ENCODE results near the gene NEK11.
"Not testable (repeated sequence)": the region's sequence is repeated elsewhere in the genome, so short reads cannot be mapped to it uniquely, and the experiment has no call there.

The NEK11 gene

DNA sequence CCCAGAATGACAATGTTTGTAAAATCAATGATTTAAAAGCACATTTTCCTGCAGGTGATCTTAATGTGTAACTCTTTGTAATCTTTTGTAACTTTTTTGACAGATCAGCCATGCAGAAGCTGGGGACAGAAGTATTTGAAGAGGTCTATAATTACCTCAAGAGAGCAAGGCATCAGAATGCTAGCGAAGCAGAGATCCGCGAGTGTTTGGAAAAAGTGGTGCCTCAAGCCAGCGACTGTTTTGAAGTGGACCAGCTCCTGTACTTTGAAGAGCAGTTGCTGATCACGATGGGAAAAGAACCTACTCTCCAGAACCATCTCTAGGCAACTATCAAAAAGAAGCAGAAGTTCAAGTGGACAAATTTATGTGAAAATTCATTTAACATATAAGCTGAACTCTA is 322.8 kb downstream of the NEK11 start:
- no peak overlapping the region for H3K27ac ChIP-seq (ENCODE audit: low read length)
- no peaks in the 10 kb centered on the region for H3K27me3 ChIP-seq (ENCODE audit: insufficient read depth, low read length)
- no peaks in the 10 kb centered on the region; the same call in 1 of the 2 replicates for H3K9me3 ChIP-seq (ENCODE audit: insufficient read depth, low read depth, low read length)
- peaks cover 7% of the 10 kb centered on the region for H3K4me1 ChIP-seq (ENCODE audit: insufficient read depth, low read length)
- H3K9ac ChIP-seq (ENCODE audit: low read depth, low read length), result no peak overlapping the region
- H3K36me3 ChIP-seq (ENCODE audit: insufficient read depth, low read depth, low read length), result no peaks in the 10 kb centered on the region
- no peak overlapping the region for H3K4me3 ChIP-seq (ENCODE audit: low read length)

DNA sequence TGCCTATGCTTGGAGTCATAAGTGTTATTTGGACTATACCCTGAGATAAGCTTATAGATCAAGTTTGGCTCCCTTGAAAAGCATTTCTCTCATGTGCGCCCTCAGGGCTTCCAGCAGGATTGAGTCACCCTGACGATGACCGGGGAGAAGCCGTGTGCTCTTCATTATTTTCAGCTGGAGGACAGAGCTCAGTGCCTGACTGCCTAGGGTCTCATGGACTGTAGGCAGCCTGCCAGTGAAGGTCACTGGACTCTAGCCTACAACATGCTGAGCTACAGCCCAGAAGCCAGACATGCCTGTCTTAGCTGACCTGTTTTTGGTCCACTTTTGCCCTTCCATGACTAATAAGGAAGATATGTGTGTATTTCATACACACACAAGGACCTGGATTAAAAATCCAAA is 323.3 kb downstream of the NEK11 start:
- Histone ChIP-seq H3K4me3 (ENCODE audit: low read length) (no peak overlapping the region), H3K27me3 (ENCODE audit: insufficient read depth, low read length) (no peaks in the 10 kb centered on the region), H3K27ac (ENCODE audit: low read length) (no peak overlapping the region), H3K9ac (ENCODE audit: low read depth, low read length) (no peak overlapping the region), H3K36me3 (ENCODE audit: insufficient read depth, low read depth, low read length) (no peaks in the 10 kb centered on the region), H3K4me1 (ENCODE audit: insufficient read depth, low read length) (peaks cover 7% of the 10 kb centered on the region), H3K9me3 (ENCODE audit: insufficient read depth, low read depth, low read length) (no peaks in the 10 kb centered on the region)

GRCh38 chr3:131350506-131350905 is 323.8 kb downstream of the NEK11 start:
- peaks cover 7% of the 10 kb centered on the region for H3K4me1 ChIP-seq (ENCODE audit: insufficient read depth, low read length)
- no peaks in the 10 kb centered on the region for H3K9me3 ChIP-seq (ENCODE audit: insufficient read depth, low read depth, low read length)
- no peak overlapping the region for H3K4me3 ChIP-seq (ENCODE audit: low read length)
- H3K36me3 ChIP-seq (ENCODE audit: insufficient read depth, low read depth, low read length), result no peaks in the 10 kb centered on the region
- H3K9ac ChIP-seq (ENCODE audit: low read depth, low read length), result no peak overlapping the region
- H3K27ac ChIP-seq (ENCODE audit: low read length), result no peak overlapping the region
- H3K27me3 ChIP-seq (ENCODE audit: insufficient read depth, low read length), result no peaks in the 10 kb centered on the region

GRCh38 chr3:131353016-131353877 is 326.6 kb downstream of the NEK11 start:
- H3K36me3 ChIP-seq (ENCODE audit: insufficient read depth, low read depth, low read length), result no peaks in the 10 kb centered on the region
- no peak overlapping the region for H3K9ac ChIP-seq (ENCODE audit: low read depth, low read length)
- peaks cover 7% of the 10 kb centered on the region for H3K4me1 ChIP-seq (ENCODE audit: insufficient read depth, low read length)
- H3K9me3 ChIP-seq (ENCODE audit: insufficient read depth, low read depth, low read length), result no peaks in the 10 kb centered on the region
- H3K4me3 ChIP-seq (ENCODE audit: low read length), result no peak overlapping the region
- H3K27me3 ChIP-seq (ENCODE audit: insufficient read depth, low read length), result no peaks in the 10 kb centered on the region
- no peak overlapping the region for H3K27ac ChIP-seq (ENCODE audit: low read length)

- no peak overlapping the region for H3K9ac ChIP-seq (ENCODE audit: low read depth, low read length)
- H3K27ac ChIP-seq (ENCODE audit: low read length), result no peak overlapping the region
- H3K27me3 ChIP-seq (ENCODE audit: insufficient read depth, low read length), result no peaks in the 10 kb centered on the region
- H3K4me1 ChIP-seq (ENCODE audit: insufficient read depth, low read length), result peaks cover 7% of the 10 kb centered on the region
- no peaks in the 10 kb centered on the region for H3K9me3 ChIP-seq (ENCODE audit: insufficient read depth, low read depth, low read length)
- H3K36me3 ChIP-seq (ENCODE audit: insufficient read depth, low read depth, low read length), result no peaks in the 10 kb centered on the region
- H3K4me3 ChIP-seq (ENCODE audit: low read length), result no peak overlapping the region
These were observed 327.3 kb downstream of the NEK11 start for GRCh38 chr3:131353986-131354385.

DNA sequence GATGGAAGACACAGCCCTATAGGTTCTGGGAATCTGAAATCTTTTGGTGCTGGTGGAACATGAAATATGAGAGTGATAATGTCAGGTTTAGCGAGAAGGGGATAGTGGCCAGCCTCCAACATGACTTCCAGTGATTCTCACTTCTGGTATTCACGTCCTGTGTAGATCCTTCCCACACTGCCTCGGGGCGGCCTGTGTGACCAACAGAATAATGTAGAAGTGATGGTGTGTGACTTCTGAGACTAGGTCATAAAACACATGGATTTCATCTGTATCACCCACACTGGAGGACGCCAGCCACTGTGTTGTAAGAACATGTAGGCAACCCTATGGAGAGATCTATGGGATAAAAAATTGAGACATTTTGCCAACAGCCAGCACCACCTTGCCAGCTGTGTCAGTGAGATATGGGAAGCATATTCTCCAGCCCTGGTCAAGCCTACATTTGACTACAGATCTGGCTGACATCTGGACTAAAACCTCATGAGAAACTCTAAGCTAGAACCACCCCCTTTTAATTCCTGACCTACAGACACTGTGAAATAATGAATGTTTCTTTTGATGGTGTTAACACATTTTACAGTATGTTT is 329.4 kb downstream of the NEK11 start:
- H3K36me3 ChIP-seq (ENCODE audit: insufficient read depth, low read depth, low read length), result no peaks in the 10 kb centered on the region
- no peak overlapping the region for H3K9ac ChIP-seq (ENCODE audit: low read depth, low read length)
- no peaks in the 10 kb centered on the region for H3K9me3 ChIP-seq (ENCODE audit: insufficient read depth, low read depth, low read length)
- no peak overlapping the region for H3K27ac ChIP-seq (ENCODE audit: low read length)
- no peaks in the 10 kb centered on the region for H3K27me3 ChIP-seq (ENCODE audit: insufficient read depth, low read length)
- H3K4me3 ChIP-seq (ENCODE audit: low read length), result no peak overlapping the region
- H3K4me1 ChIP-seq (ENCODE audit: insufficient read depth, low read length), result peaks cover 7% of the 10 kb centered on the region

- Histone ChIP-seq H3K27ac (ENCODE audit: low read length) (no peak overlapping the region), H3K9ac (ENCODE audit: low read depth, low read length) (no peak overlapping the region), H3K27me3 (ENCODE audit: insufficient read depth, low read length) (no peaks in the 10 kb centered on the region), H3K9me3 (ENCODE audit: insufficient read depth, low read depth, low read length) (no peaks in the 10 kb centered on the region), H3K36me3 (ENCODE audit: insufficient read depth, low read depth, low read length) (no peaks in the 10 kb centered on the region), H3K4me1 (ENCODE audit: insufficient read depth, low read length) (peaks cover 4% of the 10 kb centered on the region; the same call in 1 of the 2 replicates), H3K4me3 (ENCODE audit: low read length) (no peak overlapping the region)
These were observed 330.6 kb downstream of the NEK11 start for GRCh38 chr3:131357275-131357674.

- H3K9ac ChIP-seq (ENCODE audit: low read depth, low read length), result no peak overlapping the region
- H3K4me1 ChIP-seq (ENCODE audit: insufficient read depth, low read length), result peaks cover 4% of the 10 kb centered on the region; the same call in 1 of the 2 replicates
- no peaks in the 10 kb centered on the region for H3K27me3 ChIP-seq (ENCODE audit: insufficient read depth, low read length)
- no peak overlapping the region for H3K4me3 ChIP-seq (ENCODE audit: low read length)
- H3K9me3 ChIP-seq (ENCODE audit: insufficient read depth, low read depth, low read length), result no peaks in the 10 kb centered on the region
- H3K36me3 ChIP-seq (ENCODE audit: insufficient read depth, low read depth, low read length), result no peaks in the 10 kb centered on the region; the same call in 1 of the 2 replicates
- H3K27ac ChIP-seq (ENCODE audit: low read length), result no peak overlapping the region
These were observed 333.6 kb downstream of the NEK11 start for GRCh38 chr3:131360191-131360755.

DNA sequence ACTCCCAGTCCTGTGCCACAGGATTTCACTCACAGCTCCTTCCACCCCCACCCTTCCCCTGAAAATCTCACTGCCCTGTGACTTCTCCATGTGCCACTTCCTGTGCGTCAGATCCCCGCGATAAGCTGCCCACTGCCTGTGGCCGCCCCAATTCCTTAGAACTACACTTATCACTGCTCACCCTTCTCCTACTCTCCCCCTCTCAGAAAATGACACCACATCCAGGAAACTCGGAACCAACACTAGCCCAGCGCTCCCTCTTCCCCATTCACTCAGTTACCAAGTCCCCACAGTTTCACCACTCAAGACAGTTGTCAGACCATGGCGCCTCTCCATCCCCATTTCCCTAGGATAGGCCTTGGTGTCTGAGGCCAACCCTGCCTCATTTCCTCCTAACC is 334.4 kb downstream of the NEK11 start:
- not testable (repeated sequence) for H3K4me1 ChIP-seq (ENCODE audit: insufficient read depth, low read length); H3K36me3 ChIP-seq (ENCODE audit: insufficient read depth, low read depth, low read length); H3K9ac ChIP-seq (ENCODE audit: low read depth, low read length); H3K27me3 ChIP-seq (ENCODE audit: insufficient read depth, low read length); H3K9me3 ChIP-seq (ENCODE audit: insufficient read depth, low read depth, low read length); H3K27ac ChIP-seq (ENCODE audit: low read length)
- H3K4me3 ChIP-seq (ENCODE audit: low read length), result peak overlapping the region; percentile 79; the same call in 1 of the 2 replicates

GRCh38 chr3:131361464-131362421 is 335.1 kb downstream of the NEK11 start:
- Histone ChIP-seq H3K4me1 (ENCODE audit: insufficient read depth, low read length) (peaks cover 4% of the 10 kb centered on the region; the same call in 1 of the 2 replicates), H3K9me3 (ENCODE audit: insufficient read depth, low read depth, low read length) (peaks cover under 1% of the 10 kb centered on the region; the same call in 1 of the 2 replicates), H3K4me3 (ENCODE audit: low read length) (peak overlapping the region; percentile 79), H3K27me3 (ENCODE audit: insufficient read depth, low read length) (no peaks in the 10 kb centered on the region), H3K36me3 (ENCODE audit: insufficient read depth, low read depth, low read length) (no peaks in the 10 kb centered on the region; the same call in 1 of the 2 replicates), H3K9ac (ENCODE audit: low read depth, low read length) (peak overlapping the region; percentile 78; the same call in 1 of the 2 replicates), H3K27ac (ENCODE audit: low read length) (peak overlapping the region; percentile 48)

- Histone ChIP-seq H3K27ac (ENCODE audit: low read length) (no peak overlapping the region), H3K9me3 (ENCODE audit: insufficient read depth, low read depth, low read length) (peaks cover 16% of the 10 kb centered on the region; the same call in 1 of the 2 replicates), H3K4me1 (ENCODE audit: insufficient read depth, low read length) (peaks cover 4% of the 10 kb centered on the region; the same call in 1 of the 2 replicates), H3K36me3 (ENCODE audit: insufficient read depth, low read depth, low read length) (no peaks in the 10 kb centered on the region; the same call in 1 of the 2 replicates), H3K9ac (ENCODE audit: low read depth, low read length) (no peak overlapping the region), H3K4me3 (ENCODE audit: low read length) (no peak overlapping the region), H3K27me3 (ENCODE audit: insufficient read depth, low read length) (no peaks in the 10 kb centered on the region)
These were observed 336.6 kb downstream of the NEK11 start for GRCh38 chr3:131363275-131363674.

Measured in iPS-20b (cell line).